Caco-2 (cell line): Measurements from ENCODE around the gene ZSWIM1. TPM values are rescaled to one million over a fixed set of nuclear protein-coding genes. Genes with fewer than 3 reads are reported as not detected.
A peak's percentile ranks its signal among the peaks of the same experiment; 100 is the strongest.

Experiments used
- BruUV-seq: library from RNA; stranded (reverse); fragments of 400-500 nt; replicated peaks from 2 replicates; lab custom pipeline; 2021; lab: Mats Ljungman, UMichigan
- CTCF ChIA-PET: fragments of 300-600 bp; sonication (Branson Sonifier 250); formaldehyde crosslinking; loops from one replicate; lab custom pipeline; 2022; ENCODE audit warnings: antibody characterized with exemption; lab: Charles Lee
- POLR2A ChIA-PET: fragments of 300-600 bp; sonication (Branson Sonifier 250); formaldehyde crosslinking; loops from one replicate; lab custom pipeline; 2022; ENCODE audit warnings: antibody characterized with exemption; lab: Charles Lee
- DNase-seq, 2 experiments: peaks; one replicate each; pipeline versions ENCODE4 v3.0.0 to v3.0.0-alpha.2; 2020 to 2022
- H3K27me3 ChIP-seq: replicated peaks from 2 replicates; pipeline ENCODE4 v1.6.0; 2011; ENCODE audit warnings: low read length; ENCODE audit not compliant: control insufficient read depth, insufficient read depth
- H3K36me3 ChIP-seq: 2 replicates; pipeline ENCODE4 v1.5.1; 2011; ENCODE audit warnings: low read length; ENCODE audit not compliant: control insufficient read depth, insufficient read depth
- H3K4me1 ChIP-seq: fragments of 250-450 bp; sonication (Bioruptor Pico); 2 replicates; pipeline ENCODE4 v1.5.1; 2020; ENCODE audit warnings: mild to moderate bottlenecking
- H3K4me3 ChIP-seq: 2 replicates; pipeline ENCODE4 v1.5.1; 2011; ENCODE audit warnings: low read depth, mild to moderate bottlenecking, control low read depth, low read length
- H3K9me3 ChIP-seq: fragments of 250-450 bp; sonication (Bioruptor Pico); 2 replicates; pipeline ENCODE4 v1.5.1; 2020; ENCODE audit warnings: mild to moderate bottlenecking, moderate library complexity
- H3K27ac Mint-ChIP-seq: one replicate; pipeline ENCODE4 v1.8.0; 2022; ENCODE audit warnings: mixed read lengths; ENCODE audit not compliant: unreplicated experiment
- H3K27me3 Mint-ChIP-seq: one replicate; pipeline ENCODE4 v1.8.0; 2022; ENCODE audit warnings: mixed read lengths; ENCODE audit not compliant: insufficient read depth, unreplicated experiment
- H3K36me3 Mint-ChIP-seq: one replicate; pipeline ENCODE4 v1.8.0; 2022; ENCODE audit warnings: mild to moderate bottlenecking, mixed read lengths; ENCODE audit not compliant: insufficient read depth, unreplicated experiment
- H3K4me1 Mint-ChIP-seq: one replicate; pipeline ENCODE4 v1.8.0; 2022; ENCODE audit warnings: low read depth, mixed read lengths; ENCODE audit not compliant: unreplicated experiment
- H3K4me3 Mint-ChIP-seq: one replicate; pipeline ENCODE4 v1.8.0; 2022; ENCODE audit warnings: mild to moderate bottlenecking, moderate library complexity, mixed read lengths; ENCODE audit not compliant: unreplicated experiment
- H3K9me3 Mint-ChIP-seq: one replicate; pipeline ENCODE4 v1.8.0; 2022; ENCODE audit warnings: mixed read lengths; ENCODE audit not compliant: unreplicated experiment
- intact Hi-C: fragments of 100-400 bp; cut with micrococcal nuclease; formaldehyde crosslinking; loops from one replicate; pipeline ENCODE4 v1.10.0; 2022; ENCODE audit not compliant: unreplicated experiment
- total RNA-seq: library from RNA; stranded (reverse); gene quantifications from 2 replicates; pipeline ENCODE4 v1.2.3, GENCODE V29; 2022
- TF ChIP-seq, protein P1 (sequence below), 2 experiments: fragments of 200-600 bp in 1 of 2; IDR thresholded peaks; 1 replicate in 1 of 2; 2 replicates in 1 of 2; pipeline versions ENCODE4 v1.5.1 to v1.8.0; 2011 to 2022; ENCODE audit warnings: antibody characterized with exemption in 1 of 2, control low read depth in 1 of 2, inconsistent platforms in 1 of 2, low read depth in 1 of 2, low read length in 1 of 2, mild to moderate bottlenecking in 1 of 2, moderate library complexity in 1 of 2; ENCODE audit not compliant: insufficient read depth in 1 of 2, severe bottlenecking in 1 of 2, unreplicated experiment in 1 of 2

Gene ZSWIM1
- total RNA-seq, 1 experiment from 2014 or later: 27.3 TPM

- peak overlapping the region; percentile 95 for H3K27ac Mint-ChIP-seq
Observed at GRCh38 chr20:45892828-45893500, 11.9 kb downstream of the ZSWIM1 start.

DNA sequence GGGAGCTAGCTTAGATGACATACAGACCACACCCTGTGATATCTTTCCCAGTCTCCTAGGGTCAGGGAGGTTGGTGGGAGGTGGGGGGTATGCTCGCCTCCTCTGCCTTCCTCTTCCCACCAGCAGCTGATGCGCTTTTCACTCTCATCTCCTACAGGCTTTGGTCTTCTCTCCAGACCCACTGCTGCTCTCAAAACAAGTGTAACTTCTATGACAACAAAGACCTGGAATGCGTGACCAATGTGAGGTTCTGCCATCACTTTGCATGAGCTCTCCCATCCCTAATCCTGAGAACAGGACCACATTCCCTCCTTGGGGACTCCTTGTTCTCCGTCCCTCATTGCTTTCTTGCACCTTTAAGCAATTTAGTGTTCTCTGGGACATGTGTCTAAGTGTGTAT, 12.8 kb downstream of the ZSWIM1 start:
- Histone ChIP-seq H3K4me3 (no peak overlapping the region), H3K27me3 (no peaks in the 10 kb centered on the region), H3K4me1 (peaks cover 8% of the 10 kb centered on the region), H3K36me3 (peaks cover 15% of the 10 kb centered on the region), H3K9me3 (no peaks in the 10 kb centered on the region)
- no peaks in the 10 kb centered on the region for H3K9me3 Mint-ChIP-seq
- ChIA-PET POLR2A (no interaction called here), CTCF (no interaction called here)
- BruUV-seq: no TSS peak
- intact Hi-C loops: loop anchor here (5.0 kb wide), 1 partner anchor 82 kb away; the partner anchor contains the start of gene UBE2C
- H3K27ac Mint-ChIP-seq: no peak overlapping the region
- peak overlapping the region; percentile 22 for H3K4me3 Mint-ChIP-seq
- peaks cover 36% of the 10 kb centered on the region for H3K4me1 Mint-ChIP-seq
- no peak for DNase-seq
- TF ChIP-seq, protein P1, sequence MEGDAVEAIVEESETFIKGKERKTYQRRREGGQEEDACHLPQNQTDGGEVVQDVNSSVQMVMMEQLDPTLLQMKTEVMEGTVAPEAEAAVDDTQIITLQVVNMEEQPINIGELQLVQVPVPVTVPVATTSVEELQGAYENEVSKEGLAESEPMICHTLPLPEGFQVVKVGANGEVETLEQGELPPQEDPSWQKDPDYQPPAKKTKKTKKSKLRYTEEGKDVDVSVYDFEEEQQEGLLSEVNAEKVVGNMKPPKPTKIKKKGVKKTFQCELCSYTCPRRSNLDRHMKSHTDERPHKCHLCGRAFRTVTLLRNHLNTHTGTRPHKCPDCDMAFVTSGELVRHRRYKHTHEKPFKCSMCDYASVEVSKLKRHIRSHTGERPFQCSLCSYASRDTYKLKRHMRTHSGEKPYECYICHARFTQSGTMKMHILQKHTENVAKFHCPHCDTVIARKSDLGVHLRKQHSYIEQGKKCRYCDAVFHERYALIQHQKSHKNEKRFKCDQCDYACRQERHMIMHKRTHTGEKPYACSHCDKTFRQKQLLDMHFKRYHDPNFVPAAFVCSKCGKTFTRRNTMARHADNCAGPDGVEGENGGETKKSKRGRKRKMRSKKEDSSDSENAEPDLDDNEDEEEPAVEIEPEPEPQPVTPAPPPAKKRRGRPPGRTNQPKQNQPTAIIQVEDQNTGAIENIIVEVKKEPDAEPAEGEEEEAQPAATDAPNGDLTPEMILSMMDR (IDR thresholded peaks at IDR 0.05; ENCODE audit: insufficient read depth in 1 of 2, low read depth in 1 of 2, low read length in 1 of 2, severe bottlenecking in 1 of 2, unreplicated experiment in 1 of 2): no peak
- no peaks in the 10 kb centered on the region for H3K27me3 Mint-ChIP-seq
- peaks cover 77% of the 10 kb centered on the region for H3K36me3 Mint-ChIP-seq

More at GRCh38 chr20:45892828-45893500, 11.9 kb downstream of the ZSWIM1 start:
- H3K4me3 ChIP-seq: no peak overlapping the region
- H3K9me3 ChIP-seq: no peaks in the 10 kb centered on the region
- H3K9me3 Mint-ChIP-seq: no peaks in the 10 kb centered on the region
- TF ChIP-seq, protein P1 (IDR thresholded peaks at IDR 0.05; ENCODE audit: insufficient read depth in 1 of 2, low read depth in 1 of 2, low read length in 1 of 2, severe bottlenecking in 1 of 2, unreplicated experiment in 1 of 2): no peak
- peaks cover 13% of the 10 kb centered on the region for H3K36me3 ChIP-seq
- H3K4me1 ChIP-seq: peaks cover 8% of the 10 kb centered on the region
- intact Hi-C loops: loop anchor here (5.0 kb wide), 1 partner anchor 81 kb away; the partner anchor contains the start of gene UBE2C
- POLR2A ChIA-PET: interaction anchor here (3.1 to 3.2 kb wide), 2 partner anchors 12 to 41 kb away, joined by 34 to 53 read pairs; partner anchors contain the start of genes PCIF1 and ZSWIM1
- H3K27me3 ChIP-seq: no peaks in the 10 kb centered on the region
- H3K4me1 Mint-ChIP-seq: peaks cover 36% of the 10 kb centered on the region
- DNase-seq: peak in 1 of 2 experiments; percentile 44
- no TSS peak for BruUV-seq
- peak overlapping the region; percentile 95 for H3K4me3 Mint-ChIP-seq
- peaks cover 75% of the 10 kb centered on the region for H3K36me3 Mint-ChIP-seq
- no peaks in the 10 kb centered on the region for H3K27me3 Mint-ChIP-seq
- CTCF ChIA-PET: interaction anchor here (1.4 to 4.3 kb wide), 4 partner anchors 12 to 77 kb away, joined by 3 to 49 read pairs (median 20); partner anchors contain the start of genes PCIF1 and ZSWIM1

DNA sequence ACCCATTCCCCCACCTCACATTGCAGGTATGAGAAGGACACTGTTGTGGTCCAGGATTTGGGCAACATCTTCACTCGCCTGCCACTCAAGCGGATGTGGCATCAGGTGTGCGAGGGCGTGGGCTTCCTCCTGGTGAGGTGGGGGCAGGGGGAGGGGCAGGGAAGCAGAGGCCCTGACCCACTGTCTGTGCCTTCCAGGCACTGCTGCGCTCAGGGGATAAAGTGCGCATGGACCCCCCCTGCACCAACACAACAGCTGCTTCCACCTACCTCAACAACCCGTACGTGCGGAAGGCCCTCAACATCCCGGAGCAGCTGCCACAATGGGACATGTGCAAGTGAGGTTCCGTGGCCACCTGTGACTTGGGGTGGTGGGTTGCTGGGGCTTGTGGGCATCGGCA, 13.8 kb downstream of the ZSWIM1 start:
- POLR2A ChIA-PET: interaction anchor here (1.2 kb wide), 1 partner anchor 14 kb away, joined by 3 read pairs; no protein-coding TSS in a partner anchor
- Mint-ChIP-seq H3K4me3 (no peak overlapping the region), H3K4me1 (peaks cover 30% of the 10 kb centered on the region), H3K27me3 (no peaks in the 10 kb centered on the region), H3K9me3 (no peaks in the 10 kb centered on the region), H3K36me3 (peaks cover 74% of the 10 kb centered on the region), H3K27ac (no peak overlapping the region)
- TF ChIP-seq, protein P1 (IDR thresholded peaks at IDR 0.05; ENCODE audit: insufficient read depth in 1 of 2, low read depth in 1 of 2, low read length in 1 of 2, severe bottlenecking in 1 of 2, unreplicated experiment in 1 of 2): no peak
- H3K4me1 ChIP-seq: peaks cover 8% of the 10 kb centered on the region
- H3K27me3 ChIP-seq: no peaks in the 10 kb centered on the region
- H3K36me3 ChIP-seq: peaks cover 13% of the 10 kb centered on the region
- H3K9me3 ChIP-seq: no peaks in the 10 kb centered on the region
- no peak for DNase-seq
- intact Hi-C loops: loop anchor here (5.0 kb wide), 1 partner anchor 82 kb away; the partner anchor contains the start of gene UBE2C
- H3K4me3 ChIP-seq: no peak overlapping the region
- no TSS peak for BruUV-seq
- CTCF ChIA-PET: no interaction called here
